HepG2 (cell line): Measurements from ENCODE around the gene ACAT1. TPM values are rescaled to one million over a fixed set of nuclear protein-coding genes. Genes with fewer than 3 reads are reported as not detected.

ENCODE experiments used
- CHCHD3 ChIP-seq: sonication (generic); formaldehyde crosslinking; IDR thresholded peaks from 2 replicates; pipeline ENCODE4 v1.8.0; 2022; ENCODE audit warnings: mild to moderate bottlenecking, missing genetic modification reagents, moderate library complexity
- EED ChIP-seq: sonication (generic); formaldehyde crosslinking; IDR thresholded peaks from 2 replicates; pipeline ENCODE4 v1.5.0; 2020; ENCODE audit warnings: mild to moderate bottlenecking, missing genetic modification reagents
- ESRRA ChIP-seq: sonication (generic); formaldehyde crosslinking; IDR thresholded peaks from 2 replicates; pipeline ENCODE4 v1.5.1; 2020; ENCODE audit warnings: mild to moderate bottlenecking, low read depth, missing genetic modification reagents
- GATA4 ChIP-seq: sonication (generic); IDR thresholded peaks from 2 replicates; pipeline ENCODE4 v1.6.1; 2016; ENCODE audit warnings: antibody characterized with exemption, low read depth, borderline replicate concordance
- HNF4A ChIP-seq: sonication (generic); formaldehyde crosslinking; IDR thresholded peaks from 2 replicates; pipeline ENCODE4 v1.4.0; 2020; ENCODE audit warnings: missing genetic modification reagents
- HOXA3 ChIP-seq: sonication (generic); formaldehyde crosslinking; IDR thresholded peaks from 2 replicates; pipeline ENCODE4 v1.5.0; 2020; ENCODE audit warnings: missing genetic modification reagents
- NR2F2 ChIP-seq: IDR thresholded peaks from 2 replicates; pipeline ENCODE4 v1.6.1; 2012; ENCODE audit warnings: low read depth, inconsistent platforms, borderline replicate concordance
- ZBTB38 ChIP-seq: sonication (generic); formaldehyde crosslinking; IDR thresholded peaks from 2 replicates; pipeline ENCODE4 v1.5.1; 2020; ENCODE audit warnings: mild to moderate bottlenecking, missing genetic modification reagents
- ZNF101 ChIP-seq: sonication (generic); formaldehyde crosslinking; IDR thresholded peaks from 2 replicates; pipeline ENCODE4 v1.4.0; 2020; ENCODE audit warnings: mild to moderate bottlenecking, low read depth, missing genetic modification reagents, borderline replicate concordance
- ZNF232 ChIP-seq: sonication (generic); formaldehyde crosslinking; IDR thresholded peaks from 2 replicates; pipeline ENCODE4 v1.4.0; 2020; ENCODE audit warnings: missing genetic modification reagents, borderline replicate concordance
- ZNF33B ChIP-seq: sonication (generic); formaldehyde crosslinking; IDR thresholded peaks from 2 replicates; pipeline ENCODE4 v1.5.1; 2020; ENCODE audit warnings: mild to moderate bottlenecking, missing genetic modification reagents
- ZNF354B ChIP-seq: sonication (generic); formaldehyde crosslinking; IDR thresholded peaks from 2 replicates; pipeline ENCODE4 v1.8.0; 2022; ENCODE audit warnings: mild to moderate bottlenecking, missing genetic modification reagents
- ZNF431 ChIP-seq: sonication (generic); formaldehyde crosslinking; IDR thresholded peaks from 2 replicates; pipeline ENCODE4 v1.9.0; 2022; ENCODE audit warnings: missing genetic modification reagents, low read depth, mild to moderate bottlenecking, borderline replicate concordance
- ZNF44 ChIP-seq: sonication (generic); formaldehyde crosslinking; IDR thresholded peaks from 2 replicates; pipeline ENCODE4 v1.5.1; 2020; ENCODE audit warnings: mild to moderate bottlenecking, missing genetic modification reagents
- ZNF484 ChIP-seq: sonication (generic); formaldehyde crosslinking; IDR thresholded peaks from 2 replicates; pipeline ENCODE4 v1.5.1; 2020; ENCODE audit warnings: mild to moderate bottlenecking, low read depth, missing genetic modification reagents, borderline replicate concordance
- ZNF746 ChIP-seq: sonication (generic); formaldehyde crosslinking; IDR thresholded peaks from 2 replicates; pipeline ENCODE4 v1.8.0; 2022; ENCODE audit warnings: mild to moderate bottlenecking, missing genetic modification reagents
- ZNF788 ChIP-seq: sonication (generic); formaldehyde crosslinking; IDR thresholded peaks from 2 replicates; pipeline ENCODE4 v1.5.0; 2020; ENCODE audit warnings: mild to moderate bottlenecking, missing genetic modification reagents, borderline replicate concordance
- polyA plus RNA-seq, 8 experiments: library from polyadenylated mRNA; depleted of rRNA in 3 of 8; stranded (reverse) in 7 of 8; unstranded in 1 of 8; fragments of >200 nt; fragmentation: Illumina TruSeq in 4 of 8; extraction: Trizol in 4 of 8; gene quantifications; 2 replicates each; pipeline versions ENCODE4 v1.2.1 to v1.2.3, GENCODE V29; 2011 to 2016; ENCODE audit warnings: low read depth in 4 of 8, missing spikeins in 1 of 8, mixed read lengths in 1 of 8; ENCODE audit not compliant: insufficient read depth in 1 of 8
- total RNA-seq, 5 experiments: library from RNA; depleted of rRNA; stranded (reverse); fragments of >200 nt; fragmentation: Illumina TruSeq; extraction: Trizol; gene quantifications; 2 replicates each; pipeline ENCODE4 v1.2.3, GENCODE V29; 2016; ENCODE audit warnings: low read depth in 1 of 5
- TF ChIP-seq, protein P1 (sequence below): sonication (generic); formaldehyde crosslinking; IDR thresholded peaks from 2 replicates; pipeline ENCODE4 v1.8.0; 2022; ENCODE audit warnings: missing genetic modification reagents, mild to moderate bottlenecking, inconsistent platforms, borderline replicate concordance
- TF ChIP-seq, protein P2 (sequence below): IDR thresholded peaks from 2 replicates; pipeline ENCODE4 v1.6.1; 2012; ENCODE audit warnings: inconsistent platforms
- TF ChIP-seq, protein P3 (sequence below): sonication (generic); formaldehyde crosslinking; IDR thresholded peaks from 2 replicates; pipeline ENCODE4 v1.4.0; 2020; ENCODE audit warnings: missing genetic modification reagents, borderline replicate concordance
- TF ChIP-seq, protein P4 (sequence below): sonication (generic); formaldehyde crosslinking; IDR thresholded peaks from 2 replicates; pipeline ENCODE4 v1.5.0; 2020; ENCODE audit warnings: mild to moderate bottlenecking, missing genetic modification reagents
- TF ChIP-seq, protein P5 (sequence below): sonication (generic); formaldehyde crosslinking; IDR thresholded peaks from 2 replicates; pipeline ENCODE4 v1.8.1; 2023; ENCODE audit warnings: missing genetic modification reagents, inconsistent platforms, borderline replicate concordance

The ACAT1 gene
- total and polyA plus RNA-seq, 2 of the 13 experiments (the other 11 are each of a cell fraction or from before 2014, with no cell fraction given), result 103 to 165 TPM

DNA sequence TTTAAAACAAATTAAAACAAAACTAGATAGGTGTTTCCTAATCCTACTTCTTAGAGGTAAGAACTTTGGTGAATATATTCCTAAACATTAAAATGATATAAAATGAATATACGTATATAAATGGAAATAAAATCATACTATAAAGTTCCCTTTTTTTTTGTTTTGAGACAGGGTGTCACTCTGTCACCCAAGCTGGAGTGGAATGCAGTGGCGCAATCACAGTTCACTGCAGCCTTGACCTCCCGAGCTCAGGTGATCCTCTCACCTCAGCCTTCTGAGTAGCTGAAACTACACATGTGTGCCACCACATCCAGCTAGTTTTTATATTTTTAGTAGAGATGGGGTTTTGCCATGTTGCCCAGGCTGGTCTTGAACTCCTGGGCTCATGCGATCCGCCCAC lies 56.2 kb downstream of the ACAT1 start (continued):
- no peak for TF ChIP-seq GATA4
- TF ChIP-seq ZNF33B (CRISPR knock-in tag), result no peak
- TF ChIP-seq HNF4A (CRISPR knock-in tag), result peak; percentile 23; the same call in 1 of the 2 replicates
- no peak for TF ChIP-seq ZNF232
- no peak for TF ChIP-seq ZBTB38 (CRISPR knock-in tag)
- TF ChIP-seq ZNF788, result no peak
- TF ChIP-seq ESRRA, result no peak
- TF ChIP-seq ZNF484 (CRISPR knock-in tag), result no peak
- TF ChIP-seq, protein P1, sequence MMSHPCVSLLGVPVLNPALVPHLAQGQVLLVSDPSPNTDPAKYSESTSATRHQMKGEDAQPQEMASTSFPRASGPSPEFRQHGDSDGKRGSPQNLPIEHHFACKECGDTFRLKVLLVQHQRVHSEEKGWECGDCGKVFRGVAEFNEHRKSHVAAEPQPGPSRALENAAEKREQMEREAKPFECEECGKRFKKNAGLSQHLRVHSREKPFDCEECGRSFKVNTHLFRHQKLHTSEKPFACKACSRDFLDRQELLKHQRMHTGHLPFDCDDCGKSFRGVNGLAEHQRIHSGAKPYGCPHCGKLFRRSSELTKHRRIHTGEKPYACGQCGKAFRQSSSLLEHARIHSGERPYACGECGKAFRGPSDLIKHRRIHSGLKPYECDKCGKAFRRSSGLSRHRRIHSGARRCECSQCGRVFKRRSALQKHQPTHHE (CRISPR knock-in tag), result no peak
- TF ChIP-seq ZNF354B, result no peak
- TF ChIP-seq NR2F2, result 0 out of 2 replicates have a peak, but pooled peaks have one; percentile 33
- TF ChIP-seq CHCHD3 (CRISPR knock-in tag), result no peak
- TF ChIP-seq HOXA3 (CRISPR knock-in tag), result 0 out of 2 replicates have a peak, but pooled peaks have one; percentile 18
- TF ChIP-seq, protein P2, sequence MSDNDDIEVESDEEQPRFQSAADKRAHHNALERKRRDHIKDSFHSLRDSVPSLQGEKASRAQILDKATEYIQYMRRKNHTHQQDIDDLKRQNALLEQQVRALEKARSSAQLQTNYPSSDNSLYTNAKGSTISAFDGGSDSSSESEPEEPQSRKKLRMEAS, result no peak
- no peak for TF ChIP-seq ZNF431 (CRISPR knock-in tag)
- TF ChIP-seq ZNF101 (CRISPR knock-in tag), result no peak
- no peak for TF ChIP-seq EED (CRISPR knock-in tag)
- TF ChIP-seq, protein P3, sequence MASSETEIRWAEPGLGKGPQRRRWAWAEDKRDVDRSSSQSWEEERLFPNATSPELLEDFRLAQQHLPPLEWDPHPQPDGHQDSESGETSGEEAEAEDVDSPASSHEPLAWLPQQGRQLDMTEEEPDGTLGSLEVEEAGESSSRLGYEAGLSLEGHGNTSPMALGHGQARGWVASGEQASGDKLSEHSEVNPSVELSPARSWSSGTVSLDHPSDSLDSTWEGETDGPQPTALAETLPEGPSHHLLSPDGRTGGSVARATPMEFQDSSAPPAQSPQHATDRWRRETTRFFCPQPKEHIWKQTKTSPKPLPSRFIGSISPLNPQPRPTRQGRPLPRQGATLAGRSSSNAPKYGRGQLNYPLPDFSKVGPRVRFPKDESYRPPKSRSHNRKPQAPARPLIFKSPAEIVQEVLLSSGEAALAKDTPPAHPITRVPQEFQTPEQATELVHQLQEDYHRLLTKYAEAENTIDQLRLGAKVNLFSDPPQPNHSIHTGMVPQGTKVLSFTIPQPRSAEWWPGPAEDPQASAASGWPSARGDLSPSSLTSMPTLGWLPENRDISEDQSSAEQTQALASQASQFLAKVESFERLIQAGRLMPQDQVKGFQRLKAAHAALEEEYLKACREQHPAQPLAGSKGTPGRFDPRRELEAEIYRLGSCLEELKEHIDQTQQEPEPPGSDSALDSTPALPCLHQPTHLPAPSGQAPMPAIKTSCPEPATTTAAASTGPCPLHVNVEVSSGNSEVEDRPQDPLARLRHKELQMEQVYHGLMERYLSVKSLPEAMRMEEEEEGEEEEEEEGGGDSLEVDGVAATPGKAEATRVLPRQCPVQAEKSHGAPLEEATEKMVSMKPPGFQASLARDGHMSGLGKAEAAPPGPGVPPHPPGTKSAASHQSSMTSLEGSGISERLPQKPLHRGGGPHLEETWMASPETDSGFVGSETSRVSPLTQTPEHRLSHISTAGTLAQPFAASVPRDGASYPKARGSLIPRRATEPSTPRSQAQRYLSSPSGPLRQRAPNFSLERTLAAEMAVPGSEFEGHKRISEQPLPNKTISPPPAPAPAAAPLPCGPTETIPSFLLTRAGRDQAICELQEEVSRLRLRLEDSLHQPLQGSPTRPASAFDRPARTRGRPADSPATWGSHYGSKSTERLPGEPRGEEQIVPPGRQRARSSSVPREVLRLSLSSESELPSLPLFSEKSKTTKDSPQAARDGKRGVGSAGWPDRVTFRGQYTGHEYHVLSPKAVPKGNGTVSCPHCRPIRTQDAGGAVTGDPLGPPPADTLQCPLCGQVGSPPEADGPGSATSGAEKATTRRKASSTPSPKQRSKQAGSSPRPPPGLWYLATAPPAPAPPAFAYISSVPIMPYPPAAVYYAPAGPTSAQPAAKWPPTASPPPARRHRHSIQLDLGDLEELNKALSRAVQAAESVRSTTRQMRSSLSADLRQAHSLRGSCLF (CRISPR knock-in tag), result no peak
- TF ChIP-seq ZNF44 (CRISPR knock-in tag), result no peak
- TF ChIP-seq ZNF746 (CRISPR knock-in tag), result no peak
- TF ChIP-seq, protein P4, sequence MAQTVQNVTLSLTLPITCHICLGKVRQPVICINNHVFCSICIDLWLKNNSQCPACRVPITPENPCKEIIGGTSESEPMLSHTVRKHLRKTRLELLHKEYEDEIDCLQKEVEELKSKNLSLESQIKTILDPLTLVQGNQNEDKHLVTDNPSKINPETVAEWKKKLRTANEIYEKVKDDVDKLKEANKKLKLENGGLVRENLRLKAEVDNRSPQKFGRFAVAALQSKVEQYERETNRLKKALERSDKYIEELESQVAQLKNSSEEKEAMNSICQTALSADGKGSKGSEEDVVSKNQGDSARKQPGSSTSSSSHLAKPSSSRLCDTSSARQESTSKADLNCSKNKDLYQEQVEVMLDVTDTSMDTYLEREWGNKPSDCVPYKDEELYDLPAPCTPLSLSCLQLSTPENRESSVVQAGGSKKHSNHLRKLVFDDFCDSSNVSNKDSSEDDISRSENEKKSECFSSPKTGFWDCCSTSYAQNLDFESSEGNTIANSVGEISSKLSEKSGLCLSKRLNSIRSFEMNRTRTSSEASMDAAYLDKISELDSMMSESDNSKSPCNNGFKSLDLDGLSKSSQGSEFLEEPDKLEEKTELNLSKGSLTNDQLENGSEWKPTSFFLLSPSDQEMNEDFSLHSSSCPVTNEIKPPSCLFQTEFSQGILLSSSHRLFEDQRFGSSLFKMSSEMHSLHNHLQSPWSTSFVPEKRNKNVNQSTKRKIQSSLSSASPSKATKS, result no peak
- TF ChIP-seq, protein P5, sequence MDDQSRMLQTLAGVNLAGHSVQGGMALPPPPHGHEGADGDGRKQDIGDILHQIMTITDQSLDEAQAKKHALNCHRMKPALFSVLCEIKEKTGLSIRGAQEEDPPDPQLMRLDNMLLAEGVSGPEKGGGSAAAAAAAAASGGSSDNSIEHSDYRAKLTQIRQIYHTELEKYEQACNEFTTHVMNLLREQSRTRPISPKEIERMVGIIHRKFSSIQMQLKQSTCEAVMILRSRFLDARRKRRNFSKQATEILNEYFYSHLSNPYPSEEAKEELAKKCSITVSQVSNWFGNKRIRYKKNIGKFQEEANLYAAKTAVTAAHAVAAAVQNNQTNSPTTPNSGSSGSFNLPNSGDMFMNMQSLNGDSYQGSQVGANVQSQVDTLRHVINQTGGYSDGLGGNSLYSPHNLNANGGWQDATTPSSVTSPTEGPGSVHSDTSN, result no peak
